Stomach (tissue), 4 donors: ENCODE results near the gene ATRX.

Source experiments
- POLR2A ChIP-seq, 4 donors: fragments of 450-650 bp; IDR thresholded peaks; one replicate each; pipeline ENCODE4 v1.6.1; 2016; ENCODE audit warnings: antibody characterized with exemption in 4 of 4, control low read depth in 2 of 4, mild to moderate bottlenecking in 1 of 4, moderate library complexity in 1 of 4
- TF ChIP-seq, protein P1 (sequence below), 7 experiments: fragments of 450-650 bp in 4 of 7; fragments of 200-600 bp in 3 of 7; sonication (generic) in 3 of 7; IDR thresholded peaks; one replicate each; pipeline ENCODE4 v1.5.1; 2016 to 2019; ENCODE audit warnings: antibody characterized with exemption in 7 of 7, control low read depth in 2 of 7, mild to moderate bottlenecking in 1 of 7

DNA sequence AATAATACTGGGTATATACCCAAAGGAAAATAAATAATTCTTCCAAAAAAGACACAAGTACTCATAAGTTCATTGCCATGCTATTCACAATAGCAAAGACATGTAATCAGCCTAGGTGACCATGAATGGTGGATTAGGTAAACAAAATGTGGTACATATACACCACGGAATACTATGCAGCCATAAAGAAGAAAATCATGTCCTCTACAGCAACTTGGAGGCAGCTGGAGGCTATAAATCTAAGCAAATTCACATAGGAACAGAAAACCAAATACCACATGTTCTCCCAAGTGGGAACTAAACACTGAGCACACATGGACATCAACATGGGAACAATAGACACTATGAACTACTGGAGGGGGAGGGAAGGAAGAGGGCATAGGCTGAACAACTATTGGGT is 146.2 kb downstream of the ATRX start:
- TF ChIP-seq POLR2A (IDR thresholded peaks at IDR 0.05), result no peak
- TF ChIP-seq, protein P1, sequence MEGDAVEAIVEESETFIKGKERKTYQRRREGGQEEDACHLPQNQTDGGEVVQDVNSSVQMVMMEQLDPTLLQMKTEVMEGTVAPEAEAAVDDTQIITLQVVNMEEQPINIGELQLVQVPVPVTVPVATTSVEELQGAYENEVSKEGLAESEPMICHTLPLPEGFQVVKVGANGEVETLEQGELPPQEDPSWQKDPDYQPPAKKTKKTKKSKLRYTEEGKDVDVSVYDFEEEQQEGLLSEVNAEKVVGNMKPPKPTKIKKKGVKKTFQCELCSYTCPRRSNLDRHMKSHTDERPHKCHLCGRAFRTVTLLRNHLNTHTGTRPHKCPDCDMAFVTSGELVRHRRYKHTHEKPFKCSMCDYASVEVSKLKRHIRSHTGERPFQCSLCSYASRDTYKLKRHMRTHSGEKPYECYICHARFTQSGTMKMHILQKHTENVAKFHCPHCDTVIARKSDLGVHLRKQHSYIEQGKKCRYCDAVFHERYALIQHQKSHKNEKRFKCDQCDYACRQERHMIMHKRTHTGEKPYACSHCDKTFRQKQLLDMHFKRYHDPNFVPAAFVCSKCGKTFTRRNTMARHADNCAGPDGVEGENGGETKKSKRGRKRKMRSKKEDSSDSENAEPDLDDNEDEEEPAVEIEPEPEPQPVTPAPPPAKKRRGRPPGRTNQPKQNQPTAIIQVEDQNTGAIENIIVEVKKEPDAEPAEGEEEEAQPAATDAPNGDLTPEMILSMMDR (IDR thresholded peaks at IDR 0.05), result no peak
